ENCODE data around the gene ST6GALNAC1. TPM values are rescaled to one million over a fixed set of nuclear protein-coding genes. Genes with fewer than 3 reads are reported as not detected.

ST6GALNAC1 gene
- total and polyA plus RNA-seq, 2 of the 8 experiments (the other 6 are each of a cell fraction or from before 2014, with no cell fraction given): not detected

- POLR2A ChIA-PET (ENCODE audit: partially characterized antibody): no interaction called here
- DNase-seq (ENCODE audit: low read depth in 1 of 2, low spot score in 2 of 2) (no peak), FAIRE-seq (no peak)
- 0 out of 2 replicates have a peak overlapping the region, but pooled peaks have one; percentile 45 for H2AFZ ChIP-seq (ENCODE audit: low read length)
- H3K4me1 ChIP-seq (replicated peaks in 1 of 4; ENCODE audit: control insufficient read depth in 3 of 4, insufficient read depth in 4 of 4, low read length in 3 of 4): peaks cover 3 to 10% (median 8%) of the 10 kb centered on the region in 4 experiments
- no peak overlapping the region for H4K5ac ChIP-seq (ENCODE audit: insufficient read length, low read depth, low read length)
- no peak overlapping the region; the same call in 1 of the 2 replicates for H2BK15ac ChIP-seq (ENCODE audit: low read length)
- no peak overlapping the region for H3K14ac ChIP-seq (ENCODE audit: insufficient read length)
- CTCF ChIA-PET (ENCODE audit: partially characterized antibody): interaction anchor here (0.5 to 2.3 kb wide), 8 partner anchors 8 to 732 kb away, joined by 3 to 6 read pairs (median 4); no protein-coding TSS in a partner anchor
- no peaks in the 10 kb centered on the region for H4K20me1 ChIP-seq (replicated peaks in 1 of 2; ENCODE audit: control insufficient read depth in 1 of 2, insufficient read depth in 2 of 2, low read length in 2 of 2)
- H3K4me2 ChIP-seq (ENCODE audit: insufficient read depth in 1 of 2, low read depth in 2 of 2, low read length in 2 of 2): no peak overlapping the region
- no peak overlapping the region for H3K4ac ChIP-seq (replicated peaks; ENCODE audit: insufficient read length, low read depth, low read length)
- H3K23me2 ChIP-seq (ENCODE audit: low read depth, low read length): peaks cover 10% of the 10 kb centered on the region
- H3K9me3 ChIP-seq (ENCODE audit: insufficient read depth in 2 of 2, low read depth in 1 of 2, low read length in 1 of 2): no peaks in the 10 kb centered on the region
- H3K4me3 ChIP-seq (ENCODE audit: extremely low read depth in 1 of 4, insufficient read depth in 2 of 4, low read depth in 3 of 4, low read length in 4 of 4): no peak overlapping the region
- H2BK5ac ChIP-seq (ENCODE audit: low read depth, low read length): no peak overlapping the region
- no peak overlapping the region for H3K27ac ChIP-seq (ENCODE audit: low read depth, low read length)
- H3K56ac ChIP-seq (replicated peaks; ENCODE audit: insufficient read length, low read depth, low read length): no peak overlapping the region
- no peak overlapping the region for H3K18ac ChIP-seq (ENCODE audit: extremely low read depth, low read length)
- H3K79me2 ChIP-seq (ENCODE audit: control insufficient read depth in 1 of 2, insufficient read depth in 2 of 2, low read length in 2 of 2): no peaks in the 10 kb centered on the region
- no peaks in the 10 kb centered on the region for H3K79me1 ChIP-seq (ENCODE audit: low read depth, low read length)
- TF ChIP-seq HDAC6 (IDR thresholded peaks at IDR 0.05; ENCODE audit: low read depth, low read length) (no peak), SRF (IDR thresholded peaks at IDR 0.05; ENCODE audit: low read depth, low read length) (no peak), YY1 (IDR thresholded peaks at IDR 0.05; ENCODE audit: low read depth, low read length) (no peak), EZH2 (IDR thresholded peaks at IDR 0.05; ENCODE audit: low read depth, low read length, severe bottlenecking) (no peak), CEBPB (IDR thresholded peaks at IDR 0.05; ENCODE audit: low read depth, low read length) (no peak), CHD1 (IDR thresholded peaks at IDR 0.05; ENCODE audit: low read depth, low read length) (no peak), SUZ12 (IDR thresholded peaks at IDR 0.05; ENCODE audit: low read length) (no peak)
- no peak overlapping the region for H3K9ac ChIP-seq (replicated peaks in 1 of 4; ENCODE audit: extremely low read depth in 1 of 4, low read depth in 3 of 4, low read length in 3 of 4)
- no peaks in the 10 kb centered on the region for H3K36me3 ChIP-seq (ENCODE audit: control insufficient read depth in 2 of 4, insufficient read depth in 4 of 4, low read length in 3 of 4)
- WGBS, 2 experiments (ENCODE audit: extremely low coverage in 1 of 2, insufficient coverage in 1 of 2, insufficient read length in 1 of 2, insufficient replicate concordance in 2 of 2, low coverage in 1 of 2, low lambda C conversion rate in 2 of 2, missing lambda C conversion rate in 1 of 2): 89% methylated on average over 14 of the region's 14 CpGs; no CpG with 5 or more reads in 1 of the 2 experiments
- no peak overlapping the region for H2AK5ac ChIP-seq (ENCODE audit: low read depth, low read length)
- no peak overlapping the region for H4K8ac ChIP-seq (ENCODE audit: extremely low read depth, insufficient read depth, low read length)
- H3K23ac ChIP-seq (ENCODE audit: insufficient read length): no peak overlapping the region
- no peak overlapping the region for H2BK120ac ChIP-seq (replicated peaks; ENCODE audit: low read depth, low read length)
- no peaks in the 10 kb centered on the region for H3K27me3 ChIP-seq (replicated peaks in 1 of 4; ENCODE audit: control insufficient read depth in 3 of 4, extremely low read depth in 1 of 4, insufficient read depth in 3 of 4, low read length in 3 of 4)
- H2BK12ac ChIP-seq (ENCODE audit: low read depth, low read length): 0 out of 2 replicates have a peak overlapping the region, but pooled peaks have one; percentile 68
- H2BK20ac ChIP-seq (ENCODE audit: low read length): no peak overlapping the region
- no peak overlapping the region for H4K91ac ChIP-seq (replicated peaks; ENCODE audit: insufficient read length, low read length)
Measured at GRCh38 chr17:76667786-76668453, 24.4 kb upstream of the ST6GALNAC1 start.
